GM21786 (cell line): Measurements from ENCODE around the gene TRIM32.

Experiments used
- ATAC-seq: cut with Tn5 transposase; IDR thresholded peaks from one replicate; pipeline ENCODE4 v1.9.1; 2021; ENCODE audit not compliant: unreplicated experiment

TRIM32 gene

DNA sequence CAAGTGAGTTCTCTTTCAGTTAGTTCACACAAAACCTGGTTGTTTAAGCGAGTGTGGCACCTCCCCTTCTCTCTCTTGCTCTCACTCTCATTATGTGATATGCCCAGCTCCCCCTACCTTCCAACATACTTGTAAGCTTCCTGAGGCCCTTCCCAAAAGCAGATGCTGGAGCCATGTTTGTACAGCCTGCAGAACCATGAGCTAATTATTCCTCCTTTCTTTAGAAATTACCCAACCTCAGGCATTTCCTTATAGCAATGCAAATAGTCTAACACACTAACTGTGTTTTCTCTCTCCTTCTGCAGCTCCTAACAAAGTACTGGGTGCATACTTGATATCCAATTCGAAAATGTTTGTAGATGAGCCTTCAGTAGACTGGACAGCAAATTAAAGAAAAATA, 62.7 kb downstream of the TRIM32 start:
- ATAC-seq = no peak

DNA sequence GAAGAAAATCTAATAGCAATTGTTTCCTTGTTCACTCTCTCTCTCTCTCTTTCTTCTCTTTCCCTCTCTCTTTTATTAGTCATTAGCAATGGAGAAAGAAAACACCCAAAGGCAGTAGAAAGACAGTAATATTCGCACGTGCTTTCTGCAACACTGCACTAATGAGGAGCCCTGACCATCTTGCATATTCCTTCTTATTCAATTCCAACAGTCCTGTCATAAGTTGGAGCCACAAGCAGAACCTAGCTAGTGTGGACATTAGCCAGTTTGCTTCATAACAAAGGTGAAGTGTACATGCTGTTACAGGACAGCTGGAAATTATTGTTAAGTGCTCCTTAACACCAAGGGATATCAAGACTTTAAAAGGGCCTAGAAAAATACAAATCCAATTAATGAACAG, 63.4 kb downstream of the TRIM32 start:
- ATAC-seq = no peak
